H9 (cell line): ENCODE data around the gene SLC22A12. TPM values are rescaled to one million over a fixed set of nuclear protein-coding genes. Genes with fewer than 3 reads are reported as not detected.

Experiments used
- DNase-seq: peaks from one replicate; pipeline ENCODE4 v3.0.0-alpha.2; 2017
- H2AFZ ChIP-seq: one replicate; pipeline ENCODE4 v1.6.1; 2013; ENCODE audit warnings: mild to moderate bottlenecking, low read length, control low read depth, moderate library complexity
- H2AK5ac ChIP-seq: 2 replicates; pipeline ENCODE4 v1.6.1; 2013; ENCODE audit warnings: low read length, control low read depth, mixed read lengths; ENCODE audit not compliant: insufficient read length
- H2BK120ac ChIP-seq: one replicate; pipeline ENCODE4 v1.6.1; 2013; ENCODE audit warnings: low read depth, mild to moderate bottlenecking, low read length, control low read depth, inconsistent platforms; ENCODE audit not compliant: poor library complexity, severe bottlenecking
- H2BK12ac ChIP-seq: 2 replicates; pipeline ENCODE4 v1.6.1; 2013; ENCODE audit warnings: low read length, control low read depth, mixed read lengths, low read depth; ENCODE audit not compliant: insufficient read length
- H2BK15ac ChIP-seq: 2 replicates; pipeline ENCODE4 v1.6.1; 2013; ENCODE audit warnings: low read depth, low read length, control low read depth
- H2BK20ac ChIP-seq: one replicate; pipeline ENCODE4 v1.6.1; 2013; ENCODE audit warnings: low read depth, mild to moderate bottlenecking, low read length, control low read depth, inconsistent platforms; ENCODE audit not compliant: poor library complexity, severe bottlenecking
- H2BK5ac ChIP-seq: 2 replicates; pipeline ENCODE4 v1.6.1; 2013; ENCODE audit warnings: low read length, control low read depth, mixed read lengths; ENCODE audit not compliant: insufficient read length
- H3K14ac ChIP-seq: 2 replicates; pipeline ENCODE4 v1.6.1; 2013; ENCODE audit warnings: low read length, control low read depth; ENCODE audit not compliant: insufficient read depth
- H3K18ac ChIP-seq: 2 replicates; pipeline ENCODE4 v1.6.1; 2013; ENCODE audit warnings: low read depth, mild to moderate bottlenecking, mixed read lengths, low read length, control low read depth; ENCODE audit not compliant: insufficient read length
- H3K23ac ChIP-seq: 2 replicates; pipeline ENCODE4 v1.6.1; 2013; ENCODE audit warnings: low read length, control low read depth, mixed read lengths, low read depth; ENCODE audit not compliant: insufficient read length
- H3K23me2 ChIP-seq: 2 replicates; pipeline ENCODE4 v1.6.1; 2013; ENCODE audit warnings: low read depth, mild to moderate bottlenecking, mixed read lengths, low read length, control low read depth; ENCODE audit not compliant: insufficient read length, poor library complexity, severe bottlenecking
- H3K27ac ChIP-seq: 2 replicates; pipeline ENCODE4 v1.5.1; 2013; ENCODE audit warnings: low read length, control low read depth, mixed read lengths, low read depth; ENCODE audit not compliant: insufficient read length
- H3K27me3 ChIP-seq: 2 replicates; pipeline ENCODE4 v1.6.1; 2013; ENCODE audit warnings: low read length, control low read depth, inconsistent platforms; ENCODE audit not compliant: insufficient read depth
- H3K4ac ChIP-seq: 2 replicates; pipeline ENCODE4 v1.6.1; 2013; ENCODE audit warnings: low read depth, mild to moderate bottlenecking, control low read depth, inconsistent platforms, low read length, moderate library complexity
- H3K4me1 ChIP-seq: 2 replicates; pipeline ENCODE4 v1.6.1; 2013; ENCODE audit warnings: low read length, control low read depth, inconsistent platforms; ENCODE audit not compliant: insufficient read depth
- H3K4me2 ChIP-seq: 2 replicates; pipeline ENCODE4 v1.6.1; 2013; ENCODE audit warnings: low read length, control low read depth, mixed read lengths; ENCODE audit not compliant: insufficient read length, insufficient read depth
- H3K56ac ChIP-seq: 2 replicates; pipeline ENCODE4 v1.6.1; 2013; ENCODE audit warnings: low read depth, mild to moderate bottlenecking, mixed read lengths, low read length, control low read depth; ENCODE audit not compliant: insufficient read length
- H3K79me1 ChIP-seq: 2 replicates; pipeline ENCODE4 v1.6.1; 2013; ENCODE audit warnings: low read depth, mild to moderate bottlenecking, moderate library complexity, low read length, control low read depth, inconsistent platforms; ENCODE audit not compliant: insufficient read depth, poor library complexity, severe bottlenecking
- H3K79me2 ChIP-seq: 2 replicates; pipeline ENCODE4 v1.6.1; 2013; ENCODE audit warnings: low read length, control low read depth, inconsistent platforms; ENCODE audit not compliant: insufficient read depth
- H3K9ac ChIP-seq: 2 replicates; pipeline ENCODE4 v1.6.1; 2013; ENCODE audit warnings: low read length, control low read depth, mixed read lengths; ENCODE audit not compliant: insufficient read length; ENCODE audit errors: extremely low read depth
- H3K9me3 ChIP-seq: one replicate; pipeline ENCODE4 v1.6.1; 2013; ENCODE audit warnings: low read depth, low read length, inconsistent platforms; ENCODE audit not compliant: control insufficient read depth
- H3T11ph ChIP-seq: one replicate; pipeline ENCODE4 v1.6.1; 2013; ENCODE audit warnings: mild to moderate bottlenecking, low read length, control low read depth, inconsistent platforms
- H4K20me1 ChIP-seq: one replicate; pipeline ENCODE4 v1.6.1; 2013; ENCODE audit not compliant: control insufficient read depth, insufficient read length, insufficient read depth
- H4K5ac ChIP-seq: 2 replicates; pipeline ENCODE4 v1.6.1; 2013; ENCODE audit warnings: low read depth, mild to moderate bottlenecking, mixed read lengths, low read length, control low read depth; ENCODE audit not compliant: insufficient read length
- H4K8ac ChIP-seq: replicated peaks from 2 replicates; pipeline ENCODE4 v1.6.1; 2013; ENCODE audit warnings: low read length, control low read depth, mixed read lengths, low read depth; ENCODE audit not compliant: insufficient read length
- H4K91ac ChIP-seq: 2 replicates; pipeline ENCODE4 v1.6.1; 2013; ENCODE audit warnings: low read depth, mild to moderate bottlenecking, moderate library complexity, mixed read lengths, low read length, control low read depth; ENCODE audit not compliant: insufficient read length
- H3K27ac Mint-ChIP-seq, 3 experiments: 2 replicates in 2 of 3; 3 replicates in 1 of 3; pipeline ENCODE4 v1.8.0; 2020 to 2021; ENCODE audit warnings: mixed read lengths in 3 of 3, mild to moderate bottlenecking in 1 of 3, moderate library complexity in 1 of 3
- H3K27me3 Mint-ChIP-seq: 2 replicates; pipeline ENCODE4 v1.8.0; 2021; ENCODE audit warnings: low read depth, mild to moderate bottlenecking, moderate library complexity, mixed read lengths
- H3K36me3 Mint-ChIP-seq, 3 experiments: 2 replicates in 2 of 3; 3 replicates in 1 of 3; pipeline ENCODE4 v1.8.0; 2020 to 2021; ENCODE audit warnings: low read depth in 3 of 3, mixed read lengths in 3 of 3; ENCODE audit not compliant: insufficient read depth in 1 of 3
- H3K4me1 Mint-ChIP-seq, 2 experiments: 2 replicates each; pipeline ENCODE4 v1.8.0; 2020; ENCODE audit warnings: mixed read lengths in 2 of 2
- H3K4me3 Mint-ChIP-seq, 2 experiments: 2 replicates in 1 of 2; 3 replicates in 1 of 2; pipeline ENCODE4 v1.8.0; 2020 to 2021; ENCODE audit warnings: mild to moderate bottlenecking in 2 of 2, mixed read lengths in 2 of 2, moderate library complexity in 1 of 2
- H3K9me3 Mint-ChIP-seq, 2 experiments: 2 replicates in 1 of 2; 3 replicates in 1 of 2; pipeline ENCODE4 v1.8.0; 2020; ENCODE audit warnings: mild to moderate bottlenecking in 2 of 2, mixed read lengths in 2 of 2, moderate library complexity in 1 of 2
- CTCF ChIP-seq: fragments of 200-600 bp; sonication (generic); conservative IDR thresholded peaks from 3 replicates; pipeline ENCODE4 v1.8.0; 2021; ENCODE audit warnings: antibody characterized with exemption, mild to moderate bottlenecking
- WGBS: extraction: QIAGEN DNeasy Blood & Tissue Kit; methylation state at CpG from one replicate; pipeline ENCODE4 v1.1.7; 2013; ENCODE audit warnings: missing lambda C conversion rate, low lambda C conversion rate, mixed read lengths; ENCODE audit not compliant: insufficient read length; ENCODE audit errors: extremely low coverage; 5-methylcytosine and 5-hydroxymethylcytosine counted together
- total RNA-seq: library from RNA; stranded (reverse); gene quantifications from 2 replicates; pipeline ENCODE4 v1.2.1, GENCODE V29; 2021

Gene SLC22A12
- total RNA-seq, 1 experiment from 2014 or later = not detected

- no peak overlapping the region for H2BK120ac ChIP-seq
- H4K91ac ChIP-seq = no peak overlapping the region
- no peaks in the 10 kb centered on the region for H3K9me3 ChIP-seq
- no peak overlapping the region for H3T11ph ChIP-seq
- no peak overlapping the region for H2AK5ac ChIP-seq
- no peak for TF ChIP-seq CTCF
- H2BK15ac ChIP-seq = no peak overlapping the region
- H4K8ac ChIP-seq = no peak overlapping the region
- H3K4ac ChIP-seq = no peak overlapping the region
- H3K14ac ChIP-seq = no peak overlapping the region
- no peak overlapping the region for H2AFZ ChIP-seq
- H3K4me1 Mint-ChIP-seq = peaks cover 20 to 32% of the 10 kb centered on the region in 2 experiments
- H3K4me2 ChIP-seq = no peak overlapping the region
- H3K27ac Mint-ChIP-seq = no peak overlapping the region
- no peak for DNase-seq
- H2BK12ac ChIP-seq = no peak overlapping the region
- no peak overlapping the region for H3K56ac ChIP-seq
- 0 out of 7 replicates have a peak, but pooled peaks cover 0 to 1% (median 0%) of the 10 kb centered on the region in 3 experiments for H3K36me3 Mint-ChIP-seq
- no peak overlapping the region for H2BK20ac ChIP-seq
- no peaks in the 10 kb centered on the region; a peak in 1 of 5 replicates for H3K9me3 Mint-ChIP-seq
- H3K27me3 ChIP-seq = peaks cover 39% of the 10 kb centered on the region
- peaks cover 41% of the 10 kb centered on the region for H3K27me3 Mint-ChIP-seq
- no peaks in the 10 kb centered on the region for H3K79me2 ChIP-seq
- H4K20me1 ChIP-seq = no peaks in the 10 kb centered on the region
- peaks cover 2% of the 10 kb centered on the region; the same call in 1 of the 2 replicates for H3K4me1 ChIP-seq
- H3K23ac ChIP-seq = no peak overlapping the region
- H3K27ac ChIP-seq = no peak overlapping the region
- no peak overlapping the region for H4K5ac ChIP-seq
- no peaks in the 10 kb centered on the region for H3K79me1 ChIP-seq
- no peak overlapping the region for H2BK5ac ChIP-seq
- H3K9ac ChIP-seq = no peak overlapping the region
- H3K4me3 Mint-ChIP-seq = no peak overlapping the region
- no CpG with 5 or more reads among the region's 4 CpGs for WGBS
- no peak overlapping the region for H3K18ac ChIP-seq
- H3K23me2 ChIP-seq = peaks cover 24% of the 10 kb centered on the region
Observed at GRCh38 chr11:64639885-64640284, 48.9 kb downstream of the SLC22A12 start.
